ENCODE measurements around the gene CDH4.

CDH4 gene

GRCh38 chr20:61284752-61285151 lies 32.7 kb downstream of the CDH4 start:
- no peak for DNase-seq (ENCODE audit: low read depth)

GRCh38 chr20:61285152-61285645 lies 33.1 kb downstream of the CDH4 start:
- DNase-seq (ENCODE audit: low read depth), result no peak

- no peak for DNase-seq (ENCODE audit: low read depth)
Measured at GRCh38 chr20:61285691-61286090, 33.6 kb downstream of the CDH4 start.

- DNase-seq (ENCODE audit: low read depth), result no peak
Measured at GRCh38 chr20:61287583-61288275, 35.7 kb downstream of the CDH4 start.

- no peak for DNase-seq (ENCODE audit: low read depth)
Measured at GRCh38 chr20:61288331-61288784, 36.3 kb downstream of the CDH4 start.

GRCh38 chr20:61289166-61289565 lies 37.1 kb downstream of the CDH4 start:
- no peak for DNase-seq (ENCODE audit: low read depth)

- DNase-seq (ENCODE audit: low read depth), result no peak
Measured at GRCh38 chr20:61290721-61291120, 38.7 kb downstream of the CDH4 start.

- no peak for DNase-seq (ENCODE audit: low read depth)
Measured at GRCh38 chr20:61291166-61291829, 39.2 kb downstream of the CDH4 start.

GRCh38 chr20:61292391-61292790 lies 40.3 kb downstream of the CDH4 start:
- no peak for DNase-seq (ENCODE audit: low read depth)

GRCh38 chr20:61292821-61293612 lies 41.0 kb downstream of the CDH4 start:
- no peak for DNase-seq (ENCODE audit: low read depth)

- no peak for DNase-seq (ENCODE audit: low read depth)
Measured at GRCh38 chr20:61293951-61294350, 41.9 kb downstream of the CDH4 start.

- DNase-seq (ENCODE audit: low read depth), result no peak
Measured at GRCh38 chr20:61295249-61295648, 43.2 kb downstream of the CDH4 start.

- DNase-seq (ENCODE audit: low read depth), result peak; percentile 19
Measured at GRCh38 chr20:61295682-61296628, 43.9 kb downstream of the CDH4 start.

GRCh38 chr20:61296629-61297019 lies 44.6 kb downstream of the CDH4 start:
- no peak for DNase-seq (ENCODE audit: low read depth)

- no peak for DNase-seq (ENCODE audit: low read depth)
Measured at GRCh38 chr20:61297491-61297890, 45.4 kb downstream of the CDH4 start.

- no peak for DNase-seq (ENCODE audit: low read depth)
Measured at GRCh38 chr20:61297986-61298385, 45.9 kb downstream of the CDH4 start.

- no peak for DNase-seq (ENCODE audit: low read depth)
Measured at GRCh38 chr20:61298661-61299060, 46.6 kb downstream of the CDH4 start.

GRCh38 chr20:61299104-61299503 lies 47.0 kb downstream of the CDH4 start:
- DNase-seq (ENCODE audit: low read depth), result no peak

- no peak for DNase-seq (ENCODE audit: low read depth)
Measured at GRCh38 chr20:61299618-61300017, 47.6 kb downstream of the CDH4 start.

GRCh38 chr20:61300293-61300692 lies 48.2 kb downstream of the CDH4 start:
- DNase-seq (ENCODE audit: low read depth), result no peak

GRCh38 chr20:61300709-61301108 lies 48.6 kb downstream of the CDH4 start:
- DNase-seq (ENCODE audit: low read depth), result no peak
